GM10266 (cell line): ENCODE measurements around the gene ELMO1.

ENCODE experiments used
- DNase-seq: peaks from one replicate; pipeline ENCODE4 v3.0.0; 2012; ENCODE audit errors: extremely low spot score
- TF ChIP-seq, protein P1 (sequence below): IDR thresholded peaks from 2 replicates; pipeline ENCODE4 v1.5.1; 2012; ENCODE audit warnings: mild to moderate bottlenecking, low read depth; ENCODE audit not compliant: control insufficient read depth, insufficient read depth; ENCODE audit errors: missing control alignments

ELMO1 gene

DNA sequence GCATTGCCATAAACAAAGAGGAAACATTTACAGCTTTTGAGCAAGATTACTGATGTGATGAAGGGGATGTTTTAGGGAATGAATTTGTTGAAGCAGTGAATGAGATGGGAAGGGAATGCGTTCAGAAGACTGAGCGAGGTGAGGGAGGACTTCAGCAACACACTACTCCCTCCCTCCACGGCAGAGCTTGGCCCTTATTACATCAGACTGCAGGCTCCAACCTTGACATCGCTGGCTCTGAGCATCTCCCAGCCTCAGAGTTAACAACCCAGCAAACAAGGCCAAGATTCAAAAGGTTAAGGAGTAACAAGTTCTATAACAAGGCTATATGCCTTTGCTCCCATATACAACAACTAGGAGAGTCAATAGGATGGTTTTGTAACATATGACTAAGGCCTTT, 164.4 kb downstream of the ELMO1 start:
- DNase-seq = no peak
- TF ChIP-seq, protein P1, sequence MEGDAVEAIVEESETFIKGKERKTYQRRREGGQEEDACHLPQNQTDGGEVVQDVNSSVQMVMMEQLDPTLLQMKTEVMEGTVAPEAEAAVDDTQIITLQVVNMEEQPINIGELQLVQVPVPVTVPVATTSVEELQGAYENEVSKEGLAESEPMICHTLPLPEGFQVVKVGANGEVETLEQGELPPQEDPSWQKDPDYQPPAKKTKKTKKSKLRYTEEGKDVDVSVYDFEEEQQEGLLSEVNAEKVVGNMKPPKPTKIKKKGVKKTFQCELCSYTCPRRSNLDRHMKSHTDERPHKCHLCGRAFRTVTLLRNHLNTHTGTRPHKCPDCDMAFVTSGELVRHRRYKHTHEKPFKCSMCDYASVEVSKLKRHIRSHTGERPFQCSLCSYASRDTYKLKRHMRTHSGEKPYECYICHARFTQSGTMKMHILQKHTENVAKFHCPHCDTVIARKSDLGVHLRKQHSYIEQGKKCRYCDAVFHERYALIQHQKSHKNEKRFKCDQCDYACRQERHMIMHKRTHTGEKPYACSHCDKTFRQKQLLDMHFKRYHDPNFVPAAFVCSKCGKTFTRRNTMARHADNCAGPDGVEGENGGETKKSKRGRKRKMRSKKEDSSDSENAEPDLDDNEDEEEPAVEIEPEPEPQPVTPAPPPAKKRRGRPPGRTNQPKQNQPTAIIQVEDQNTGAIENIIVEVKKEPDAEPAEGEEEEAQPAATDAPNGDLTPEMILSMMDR = no peak

DNA sequence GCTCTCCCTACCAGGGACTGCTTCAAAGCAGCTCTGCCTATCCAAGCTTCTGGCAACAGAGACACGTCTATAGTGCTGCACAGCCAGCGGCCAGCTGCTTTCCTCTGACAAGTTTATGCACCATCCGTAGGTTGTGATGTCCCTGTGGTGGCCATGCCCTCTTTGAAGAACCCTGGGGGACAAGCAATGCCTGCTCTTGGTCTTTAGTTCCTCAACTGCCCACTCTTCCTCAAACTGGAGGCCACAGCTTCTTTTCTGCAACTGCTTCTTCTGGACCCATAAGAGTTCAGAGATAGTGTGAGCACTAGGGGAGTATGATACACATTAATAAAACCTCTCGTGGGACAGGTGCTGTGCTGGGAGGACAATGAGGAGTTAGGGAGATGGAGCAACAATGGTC, 164.9 kb downstream of the ELMO1 start:
- no peak for DNase-seq
- TF ChIP-seq, protein P1 = no peak

DNA sequence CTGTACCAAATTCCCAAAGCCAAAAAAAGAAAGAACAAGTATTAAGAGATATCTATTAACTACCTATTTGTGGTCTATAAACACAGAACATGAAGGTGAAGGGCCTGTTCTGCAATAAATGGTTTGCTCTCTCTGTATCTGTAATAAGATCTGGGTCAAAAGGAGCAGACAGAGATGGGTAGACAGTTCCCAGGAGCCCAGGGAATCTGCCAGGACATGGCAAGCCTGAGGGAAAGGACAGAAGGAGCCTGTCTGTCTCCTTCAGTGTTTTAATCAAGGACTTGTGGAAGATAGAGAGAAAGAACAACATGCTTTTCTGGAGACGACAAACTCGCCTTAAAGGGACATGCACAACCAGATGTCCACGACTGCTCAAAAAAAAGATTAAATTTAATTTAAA, 165.7 kb downstream of the ELMO1 start:
- no peak for DNase-seq
- TF ChIP-seq, protein P1 = no peak

DNA sequence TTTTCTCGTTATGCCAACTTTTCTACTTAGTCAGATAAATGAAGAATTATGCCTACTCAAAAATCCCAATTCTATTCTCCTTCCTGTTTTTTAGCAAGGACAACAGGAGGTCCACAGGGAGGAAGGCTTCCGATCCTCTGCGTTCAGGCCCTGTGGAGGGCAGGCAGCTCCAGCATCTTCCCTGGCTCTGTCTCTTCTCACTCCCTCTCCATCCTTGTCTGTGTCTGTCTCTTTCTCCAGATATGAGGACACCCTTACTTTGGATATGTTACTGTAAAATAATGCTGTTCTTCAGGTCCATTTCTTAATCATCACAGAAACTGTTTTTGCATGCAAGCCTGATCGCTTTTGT, 166.6 kb downstream of the ELMO1 start:
- no peak for DNase-seq

DNA sequence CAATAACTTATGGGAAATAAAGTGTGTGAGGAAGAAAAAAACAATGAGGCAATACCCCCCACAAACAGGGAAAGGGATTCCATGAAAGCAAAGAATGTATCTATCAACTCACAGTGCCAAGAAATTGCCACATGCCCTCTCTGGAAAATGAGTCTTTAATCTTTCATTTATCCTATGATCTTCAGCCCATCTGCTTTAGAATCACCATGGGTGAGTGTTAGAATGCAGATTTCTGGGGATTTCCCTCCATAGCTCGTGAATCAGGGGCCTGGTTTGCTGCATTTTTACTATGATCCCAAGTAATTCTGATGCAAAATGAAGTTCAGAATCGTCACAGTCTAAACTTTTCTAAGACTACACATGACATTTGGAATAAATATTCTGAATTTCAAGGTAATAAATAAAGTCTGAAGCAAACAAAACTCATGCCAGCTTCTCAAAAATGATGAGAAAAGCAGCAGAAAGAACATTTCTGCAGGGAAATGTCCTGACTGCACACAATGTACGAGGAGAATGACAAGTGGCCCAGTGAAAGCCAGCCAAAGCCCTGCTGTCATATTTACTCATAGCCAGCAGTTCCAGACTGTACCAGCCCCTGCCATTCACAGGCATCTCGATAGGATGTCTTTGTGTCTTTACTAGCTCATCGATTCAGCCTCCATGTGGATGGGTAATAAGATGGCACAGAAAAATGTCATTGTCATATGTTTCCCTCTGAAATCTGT, 167.1 kb downstream of the ELMO1 start:
- TF ChIP-seq, protein P1 = no peak

More for the DNA sequence above, 166.6 kb downstream of the ELMO1 start:
- TF ChIP-seq, protein P1 = no peak

DNA sequence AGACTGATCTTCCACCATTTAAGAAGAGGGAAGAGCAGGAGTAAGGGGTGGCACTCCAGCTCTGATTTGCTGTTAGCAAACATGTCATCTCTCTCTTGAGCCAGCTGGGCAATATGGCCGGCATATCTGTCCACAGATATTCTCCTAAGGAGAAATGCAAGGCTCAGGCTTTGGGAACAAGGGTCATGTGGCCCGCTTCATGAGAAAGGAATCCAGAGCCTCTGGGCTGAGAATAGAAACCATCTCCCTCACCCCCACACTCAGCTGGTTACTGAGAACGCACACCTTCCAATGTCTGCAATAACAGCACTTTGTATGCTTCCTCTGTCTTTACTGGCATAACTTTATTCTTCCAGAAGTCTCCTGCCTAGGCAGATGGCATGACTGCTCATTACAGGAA, 171.2 kb downstream of the ELMO1 start:
- TF ChIP-seq, protein P1 = no peak
- DNase-seq = no peak

More for the DNA sequence above, 167.1 kb downstream of the ELMO1 start:
- no peak for DNase-seq

DNA sequence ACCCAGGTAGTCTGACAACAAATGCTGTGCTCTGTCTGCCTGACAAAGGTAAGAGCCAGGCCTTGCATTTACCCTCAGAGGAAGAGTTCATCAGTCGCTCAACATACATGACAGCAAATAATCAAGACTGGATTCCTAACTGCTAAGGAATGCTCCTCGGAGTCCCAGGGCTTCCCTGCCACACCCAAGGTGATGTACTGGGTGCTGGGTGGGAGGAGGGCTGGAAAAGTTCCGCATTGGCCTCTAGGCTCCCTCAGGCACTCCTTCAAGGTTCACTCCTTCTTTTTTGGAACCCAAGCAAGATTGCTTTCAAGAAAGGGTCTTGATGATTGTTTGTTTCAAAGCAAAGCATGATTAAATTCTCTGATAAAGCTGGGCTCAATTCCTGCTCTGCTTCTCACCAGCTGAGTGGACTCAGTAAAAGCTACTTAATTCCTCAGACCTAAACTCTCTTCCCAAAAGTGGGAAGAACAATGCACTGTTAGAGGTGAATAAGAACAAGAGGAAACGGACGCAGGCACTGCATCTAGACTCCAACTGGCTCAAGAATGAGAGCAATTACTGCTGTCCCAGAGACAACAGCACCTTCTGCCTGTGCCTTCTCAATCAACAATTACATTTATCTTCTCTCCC, 173.5 kb downstream of the ELMO1 start:
- DNase-seq = no peak
- TF ChIP-seq, protein P1 = no peak
